IMR-90 (cell line): ENCODE results near the gene NOM1. TPM values are rescaled to one million over a fixed set of nuclear protein-coding genes. Genes with fewer than 3 reads are reported as not detected.
A peak's percentile ranks its signal among the peaks of the same experiment; 100 is the strongest.

Source experiments
- ATAC-seq: fragments of 200-7000 bp; cut with Tn5 transposase; 2 replicates; pipeline ENCODE4 v1.9.1; 2020; ENCODE audit warnings: low read depth, mild to moderate bottlenecking, moderate library complexity
- BruUV-seq: library from RNA; stranded (reverse); fragments of 400-500 nt; replicated peaks from 2 replicates; lab custom pipeline; 2021; lab: Mats Ljungman, UMichigan
- CTCF ChIA-PET: fragments of 300-600 bp; formaldehyde crosslinking; extraction: SDS; loops from one replicate; lab custom pipeline; 2021; ENCODE audit warnings: antibody characterized with exemption; lab: Yijun Ruan, JAX
- POLR2A ChIA-PET: fragments of 300-600 bp; sonication (Branson Sonifier 250); formaldehyde crosslinking; loops from one replicate; lab custom pipeline; 2022; ENCODE audit warnings: antibody characterized with exemption; ENCODE audit not compliant: unreplicated experiment; lab: Charles Lee
- DNase-seq: peaks from one replicate; pipeline ENCODE4 v3.0.0; 2013
- H2AFZ ChIP-seq: replicated peaks from 2 replicates; pipeline ENCODE3; 2013; ENCODE audit warnings: low read length, mild to moderate bottlenecking; ENCODE audit not compliant: poor library complexity
- H2AK5ac ChIP-seq: 2 replicates; pipeline ENCODE4 v1.6.1; 2013; ENCODE audit warnings: low read depth, low read length, inconsistent platforms
- H2AK9ac ChIP-seq: replicated peaks from 2 replicates; pipeline ENCODE3; 2013; ENCODE audit warnings: mild to moderate bottlenecking, low read depth, low read length, moderate library complexity; ENCODE audit not compliant: poor library complexity
- H2BK120ac ChIP-seq: 2 replicates; pipeline ENCODE4 v1.6.1; 2013; ENCODE audit warnings: low read depth, low read length, inconsistent platforms
- H2BK15ac ChIP-seq: 3 replicates; pipeline ENCODE4 v1.6.1; 2013; ENCODE audit warnings: low read depth, low read length, inconsistent platforms
- H2BK20ac ChIP-seq: 2 replicates; pipeline ENCODE4 v1.6.1; 2013; ENCODE audit warnings: low read depth, mild to moderate bottlenecking, inconsistent platforms, low read length, moderate library complexity
- H2BK5ac ChIP-seq: 2 replicates; pipeline ENCODE4 v1.6.1; 2013; ENCODE audit warnings: mild to moderate bottlenecking, low read depth, low read length, inconsistent platforms; ENCODE audit not compliant: poor library complexity, severe bottlenecking
- H3K14ac ChIP-seq: replicated peaks from 2 replicates; pipeline ENCODE4 v1.6.1; 2013; ENCODE audit warnings: low read depth, low read length, inconsistent platforms
- H3K18ac ChIP-seq: 2 replicates; pipeline ENCODE4 v1.6.1; 2013; ENCODE audit warnings: low read depth, low read length, control low read depth
- H3K23ac ChIP-seq: 2 replicates; pipeline ENCODE4 v1.6.1; 2013; ENCODE audit warnings: low read depth, low read length, inconsistent platforms
- H3K27ac ChIP-seq: 2 replicates; pipeline ENCODE4 v1.5.1; 2013; ENCODE audit warnings: mild to moderate bottlenecking, control low read depth, low read length; ENCODE audit not compliant: insufficient read depth
- H3K27me3 ChIP-seq: 2 replicates; pipeline ENCODE4 v1.6.1; 2013; ENCODE audit warnings: low read length; ENCODE audit not compliant: control insufficient read depth, insufficient read depth
- H3K36me3 ChIP-seq: 2 replicates; pipeline ENCODE4 v1.6.1; 2013; ENCODE audit warnings: low read length, mixed read lengths; ENCODE audit not compliant: control insufficient read depth, insufficient read depth
- H3K4ac ChIP-seq: 2 replicates; pipeline ENCODE4 v1.6.1; 2013; ENCODE audit warnings: low read depth, low read length, inconsistent platforms
- H3K4me1 ChIP-seq: 2 replicates; pipeline ENCODE4 v1.6.1; 2013; ENCODE audit warnings: low read length, mixed read lengths; ENCODE audit not compliant: control insufficient read depth, insufficient read depth
- H3K4me2 ChIP-seq: 2 replicates; pipeline ENCODE4 v1.6.1; 2013; ENCODE audit warnings: low read depth, mild to moderate bottlenecking, control low read depth, low read length, moderate library complexity
- H3K4me3 ChIP-seq: 2 replicates; pipeline ENCODE4 v1.5.1; 2013; ENCODE audit warnings: low read depth, mild to moderate bottlenecking, control low read depth, low read length, moderate library complexity; ENCODE audit not compliant: insufficient read depth
- H3K56ac ChIP-seq: 2 replicates; pipeline ENCODE4 v1.6.1; 2013; ENCODE audit warnings: low read length, inconsistent platforms; ENCODE audit not compliant: insufficient read depth; ENCODE audit errors: extremely low read depth
- H3K79me1 ChIP-seq, 2 experiments: 2 replicates each; pipeline ENCODE4 v1.6.1; 2013; ENCODE audit warnings: low read length in 2 of 2, inconsistent platforms in 1 of 2, low read depth in 1 of 2
- H3K9ac ChIP-seq: 2 replicates; pipeline ENCODE4 v1.6.1; 2013; ENCODE audit warnings: low read depth, low read length, control low read depth
- H3K9me1 ChIP-seq: 2 replicates; pipeline ENCODE4 v1.6.1; 2013; ENCODE audit warnings: low read length, inconsistent platforms; ENCODE audit not compliant: insufficient read depth
- H3K9me3 ChIP-seq: 2 replicates; pipeline ENCODE4 v1.6.1; 2013; ENCODE audit warnings: low read length; ENCODE audit not compliant: control insufficient read depth, insufficient read depth
- H4K20me1 ChIP-seq: 2 replicates; pipeline ENCODE4 v1.6.1; 2013; ENCODE audit warnings: low read length, inconsistent platforms; ENCODE audit not compliant: insufficient read depth
- H4K5ac ChIP-seq: 2 replicates; pipeline ENCODE4 v1.6.1; 2013; ENCODE audit warnings: mild to moderate bottlenecking, low read depth, low read length, control low read depth
- H4K8ac ChIP-seq, 2 experiments: 2 replicates each; pipeline ENCODE4 v1.6.1; 2013; ENCODE audit warnings: low read depth in 2 of 2, low read length in 2 of 2, control low read depth in 1 of 2, inconsistent platforms in 1 of 2
- H4K91ac ChIP-seq: 2 replicates; pipeline ENCODE4 v1.6.1; 2013; ENCODE audit warnings: low read depth, low read length, inconsistent platforms; ENCODE audit not compliant: insufficient read depth
- BHLHE40 ChIP-seq: fragments of 150-350 bp; IDR thresholded peaks from 2 replicates; pipeline ENCODE4 v1.6.1; 2016; ENCODE audit warnings: mild to moderate bottlenecking, low read depth, low read length
- CEBPB ChIP-seq: IDR thresholded peaks from 2 replicates; pipeline ENCODE4 v1.6.1; 2012; ENCODE audit warnings: low read depth, low read length, improper control_type of control experiment
- CHD1 ChIP-seq: IDR thresholded peaks from 2 replicates; pipeline ENCODE4 v1.6.1; 2012; ENCODE audit warnings: low read depth, low read length, improper control_type of control experiment
- FOS ChIP-seq: fragments of 150-350 bp; IDR thresholded peaks from 2 replicates; pipeline ENCODE4 v1.6.1; 2016; ENCODE audit warnings: low read depth, low read length
- MAZ ChIP-seq: IDR thresholded peaks from 2 replicates; pipeline ENCODE4 v1.6.1; 2012; ENCODE audit warnings: low read depth, mild to moderate bottlenecking, low read length, improper control_type of control experiment, moderate library complexity, borderline replicate concordance
- MXI1 ChIP-seq: IDR thresholded peaks from 2 replicates; pipeline ENCODE4 v1.6.1; 2012; ENCODE audit warnings: low read depth, mild to moderate bottlenecking, low read length, moderate library complexity, borderline replicate concordance
- NFE2L2 ChIP-seq: fragments of 150-350 bp; IDR thresholded peaks from 2 replicates; pipeline ENCODE4 v1.6.1; 2016; ENCODE audit warnings: low read depth, mild to moderate bottlenecking, low read length
- POLR2A ChIP-seq: IDR thresholded peaks from 2 replicates; pipeline ENCODE4 v1.6.1; 2012; ENCODE audit warnings: mild to moderate bottlenecking, low read depth, low read length
- RAD21 ChIP-seq: IDR thresholded peaks from 2 replicates; pipeline ENCODE4 v1.6.1; 2012; ENCODE audit warnings: low read length, improper control_type of control experiment
- RCOR1 ChIP-seq: IDR thresholded peaks from 2 replicates; pipeline ENCODE4 v1.6.1; 2012; ENCODE audit warnings: mild to moderate bottlenecking, low read length, improper control_type of control experiment; ENCODE audit not compliant: insufficient replicate concordance
- WGBS, 2 experiments: methylation state at CpG; one replicate each; pipeline versions ENCODE4 v1.1.5 to v1.1.7; 2013; ENCODE audit warnings: missing lambda C conversion rate in 2 of 2; ENCODE audit not compliant: insufficient read length in 1 of 2; ENCODE audit errors: extremely low coverage in 2 of 2; 5-methylcytosine and 5-hydroxymethylcytosine counted together
- dilution Hi-C: fragments of 300-500 bp; cut with HindIII; formaldehyde crosslinking; loops from one replicate; pipeline ENCODE4 v1.14.3; 2018; ENCODE audit warnings: low sequenced_read_pairs; ENCODE audit not compliant: unreplicated experiment
- in situ Hi-C: fragments of 300-500 bp; cut with MboI; formaldehyde crosslinking; loops from 3 replicates; pipeline ENCODE4 v1.14.3; 2019; ENCODE audit warnings: low sequenced_read_pairs, inconsistent platforms, mixed read lengths
- intact Hi-C: fragments of 100-400 bp; cut with micrococcal nuclease; formaldehyde crosslinking; loops from 2 replicates; pipeline ENCODE4 v1.10.0; 2022
- polyA plus RNA-seq, 3 experiments: library from polyadenylated mRNA; depleted of rRNA; stranded (reverse); fragments of >200 nt; gene quantifications; 2 replicates each; pipeline ENCODE4 v1.2.3, GENCODE V29; 2012; ENCODE audit warnings: low replicate concordance in 1 of 3
- total RNA-seq: library from RNA; depleted of rRNA; stranded (reverse); fragments of >200 nt; gene quantifications from 2 replicates; pipeline ENCODE4 v1.2.3, GENCODE V29; 2012
- TF ChIP-seq, protein P1 (sequence below): fragments of 150-350 bp; IDR thresholded peaks from 2 replicates; pipeline ENCODE4 v1.6.1; 2016; ENCODE audit warnings: low read depth, mild to moderate bottlenecking, low read length, moderate library complexity, borderline replicate concordance
- TF ChIP-seq, protein P2 (sequence below): fragments of 150-350 bp; IDR thresholded peaks from 2 replicates; pipeline ENCODE4 v1.6.1; 2017; ENCODE audit warnings: mild to moderate bottlenecking, antibody characterized with exemption, low read length, low read depth

The NOM1 gene
- total and polyA plus RNA-seq, 2 of the 4 experiments (the other 2 are of a cell fraction) = 15.3 to 15.4 TPM

DNA sequence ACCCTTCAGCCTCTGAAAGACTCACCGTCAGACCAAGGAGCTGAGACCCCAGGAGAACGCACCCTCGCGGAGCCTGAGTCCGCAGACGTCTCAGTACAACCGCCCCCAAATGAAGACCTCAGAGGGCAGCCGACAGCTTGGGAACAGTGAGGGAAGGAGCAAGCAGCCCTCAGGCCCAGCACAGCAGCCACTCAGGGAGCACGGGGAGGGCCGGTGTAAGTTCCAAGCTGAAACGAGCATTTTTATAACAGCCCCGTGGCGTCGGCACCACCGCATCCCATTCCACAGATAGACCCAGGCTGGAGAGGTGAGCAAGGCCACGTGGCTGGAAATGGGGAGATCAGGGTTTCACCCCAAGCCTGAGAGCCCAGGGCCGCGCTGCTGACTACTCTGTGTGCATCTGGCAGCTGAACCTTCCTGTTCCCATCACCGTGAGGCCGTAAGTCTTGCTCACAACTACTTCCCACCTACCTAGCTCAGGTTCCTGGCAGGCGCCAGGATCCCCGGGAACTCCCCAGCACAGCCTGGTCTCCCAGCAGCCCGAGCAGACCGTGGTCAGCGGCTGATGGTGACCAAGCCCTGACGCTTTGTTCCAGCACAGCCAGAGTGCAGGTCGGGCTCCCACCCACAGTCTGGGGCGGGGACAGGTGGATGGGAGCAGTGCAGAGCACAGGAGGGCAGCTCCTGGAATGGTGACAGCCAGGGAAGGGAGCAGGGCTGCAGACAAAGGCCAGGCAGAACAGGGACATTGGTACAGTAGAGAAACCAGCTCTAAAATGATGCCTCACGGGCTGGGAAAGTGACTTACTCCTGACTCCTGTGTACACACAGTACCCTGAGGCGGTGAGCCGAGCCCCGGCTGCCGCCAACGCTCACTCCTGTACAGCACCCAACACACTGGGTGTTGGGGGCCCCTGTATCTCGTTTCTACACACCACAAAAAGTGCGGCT is 6.1 kb upstream of the NOM1 start:
- no peak overlapping the region for H4K5ac ChIP-seq
- no peak overlapping the region for H2BK5ac ChIP-seq
- peak overlapping the region; percentile 71 for H2AFZ ChIP-seq
- dilution Hi-C loops (no loop called here), in situ Hi-C loops (no loop called here), intact Hi-C loops (no loop called here)
- CTCF ChIA-PET = no interaction called here
- 35% methylated on average over 13 of the region's 36 CpGs; no CpG with 5 or more reads in 1 of the 2 experiments for WGBS, 2 experiments
- H3K4me2 ChIP-seq = no peak overlapping the region; the same call in 1 of the 2 replicates
- no peaks in the 10 kb centered on the region for H3K4me1 ChIP-seq
- H3K27ac ChIP-seq = no peak overlapping the region
- POLR2A ChIA-PET = no interaction called here
- no peak overlapping the region for H2BK120ac ChIP-seq
- H2BK20ac ChIP-seq = no peak overlapping the region
- peak overlapping the region; percentile 72 for H2AK9ac ChIP-seq
- H3K9me1 ChIP-seq = no peaks in the 10 kb centered on the region
- no peak overlapping the region for H3K9ac ChIP-seq
- no peak overlapping the region for H4K8ac ChIP-seq
- peaks cover 27% of the 10 kb centered on the region for H3K27me3 ChIP-seq
- no peak overlapping the region for H3K4ac ChIP-seq
- H3K9me3 ChIP-seq = peaks cover 2% of the 10 kb centered on the region; the same call in 1 of the 2 replicates
- H3K36me3 ChIP-seq = no peaks in the 10 kb centered on the region
- TF ChIP-seq RCOR1 (no peak), POLR2A (no peak), NFE2L2 (no peak), FOS (no peak), CHD1 (no peak), BHLHE40 (no peak), MXI1 (no peak), MAZ (no peak), RAD21 (no peak), CEBPB (no peak)
- TF ChIP-seq, protein P1, sequence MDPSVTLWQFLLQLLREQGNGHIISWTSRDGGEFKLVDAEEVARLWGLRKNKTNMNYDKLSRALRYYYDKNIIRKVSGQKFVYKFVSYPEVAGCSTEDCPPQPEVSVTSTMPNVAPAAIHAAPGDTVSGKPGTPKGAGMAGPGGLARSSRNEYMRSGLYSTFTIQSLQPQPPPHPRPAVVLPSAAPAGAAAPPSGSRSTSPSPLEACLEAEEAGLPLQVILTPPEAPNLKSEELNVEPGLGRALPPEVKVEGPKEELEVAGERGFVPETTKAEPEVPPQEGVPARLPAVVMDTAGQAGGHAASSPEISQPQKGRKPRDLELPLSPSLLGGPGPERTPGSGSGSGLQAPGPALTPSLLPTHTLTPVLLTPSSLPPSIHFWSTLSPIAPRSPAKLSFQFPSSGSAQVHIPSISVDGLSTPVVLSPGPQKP = no peak
- TF ChIP-seq, protein P2, sequence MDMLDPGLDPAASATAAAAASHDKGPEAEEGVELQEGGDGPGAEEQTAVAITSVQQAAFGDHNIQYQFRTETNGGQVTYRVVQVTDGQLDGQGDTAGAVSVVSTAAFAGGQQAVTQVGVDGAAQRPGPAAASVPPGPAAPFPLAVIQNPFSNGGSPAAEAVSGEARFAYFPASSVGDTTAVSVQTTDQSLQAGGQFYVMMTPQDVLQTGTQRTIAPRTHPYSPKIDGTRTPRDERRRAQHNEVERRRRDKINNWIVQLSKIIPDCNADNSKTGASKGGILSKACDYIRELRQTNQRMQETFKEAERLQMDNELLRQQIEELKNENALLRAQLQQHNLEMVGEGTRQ = no peak
- H2AK5ac ChIP-seq = no peak overlapping the region
- H3K14ac ChIP-seq = no peak overlapping the region
- no peak overlapping the region for H3K23ac ChIP-seq
- no TSS peak for BruUV-seq
- no peaks in the 10 kb centered on the region for H4K20me1 ChIP-seq
- no peak overlapping the region for H2BK15ac ChIP-seq
- DNase-seq = no peak
- H3K56ac ChIP-seq = no peak overlapping the region
- ATAC-seq = 0 out of 2 replicates have a peak, but pooled peaks have one; percentile 27
- no peak overlapping the region for H3K18ac ChIP-seq
- no peak overlapping the region for H3K4me3 ChIP-seq
- H3K79me1 ChIP-seq = no peaks in the 10 kb centered on the region
- no peak overlapping the region for H4K91ac ChIP-seq
